Measurements from ENCODE around the gene PRPF6.

The PRPF6 gene, protein sequence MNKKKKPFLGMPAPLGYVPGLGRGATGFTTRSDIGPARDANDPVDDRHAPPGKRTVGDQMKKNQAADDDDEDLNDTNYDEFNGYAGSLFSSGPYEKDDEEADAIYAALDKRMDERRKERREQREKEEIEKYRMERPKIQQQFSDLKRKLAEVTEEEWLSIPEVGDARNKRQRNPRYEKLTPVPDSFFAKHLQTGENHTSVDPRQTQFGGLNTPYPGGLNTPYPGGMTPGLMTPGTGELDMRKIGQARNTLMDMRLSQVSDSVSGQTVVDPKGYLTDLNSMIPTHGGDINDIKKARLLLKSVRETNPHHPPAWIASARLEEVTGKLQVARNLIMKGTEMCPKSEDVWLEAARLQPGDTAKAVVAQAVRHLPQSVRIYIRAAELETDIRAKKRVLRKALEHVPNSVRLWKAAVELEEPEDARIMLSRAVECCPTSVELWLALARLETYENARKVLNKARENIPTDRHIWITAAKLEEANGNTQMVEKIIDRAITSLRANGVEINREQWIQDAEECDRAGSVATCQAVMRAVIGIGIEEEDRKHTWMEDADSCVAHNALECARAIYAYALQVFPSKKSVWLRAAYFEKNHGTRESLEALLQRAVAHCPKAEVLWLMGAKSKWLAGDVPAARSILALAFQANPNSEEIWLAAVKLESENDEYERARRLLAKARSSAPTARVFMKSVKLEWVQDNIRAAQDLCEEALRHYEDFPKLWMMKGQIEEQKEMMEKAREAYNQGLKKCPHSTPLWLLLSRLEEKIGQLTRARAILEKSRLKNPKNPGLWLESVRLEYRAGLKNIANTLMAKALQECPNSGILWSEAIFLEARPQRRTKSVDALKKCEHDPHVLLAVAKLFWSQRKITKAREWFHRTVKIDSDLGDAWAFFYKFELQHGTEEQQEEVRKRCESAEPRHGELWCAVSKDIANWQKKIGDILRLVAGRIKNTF

GRCh38 chr20:63980806-63981728 lies at the start of gene PRPF6:
Gene PRPF6 (plus strand): TSS chr20:63981132. CDS start chr20:63981246, 114 bp downstream.
- in situ Hi-C loops (cut with HindIII; ENCODE audit: low pct_ligation_motif_present, low pct_unique_long_range_greater_than_20kb, low sequenced_read_pairs) = no loop called here

DNA sequence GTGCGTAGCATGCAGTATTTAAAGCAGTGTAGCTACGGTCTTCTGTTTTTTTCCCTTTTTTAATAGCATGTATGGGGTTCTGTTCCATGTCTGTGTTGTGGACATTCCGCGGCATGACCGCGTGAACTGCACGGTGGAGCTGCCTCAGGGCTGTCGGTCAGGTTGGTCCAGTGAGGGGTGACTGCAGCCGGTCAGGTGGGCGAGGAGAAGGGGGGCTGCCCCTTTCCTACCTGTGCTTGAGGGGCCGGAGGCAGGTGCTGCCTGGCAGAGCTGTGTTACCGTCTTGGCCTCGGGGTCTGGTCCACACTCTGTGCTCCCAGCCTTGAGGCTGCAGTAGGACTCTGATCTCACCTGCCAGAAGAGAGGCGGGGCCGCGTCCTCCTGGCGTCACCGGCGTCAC lies 49.2 kb upstream of the PRPF6 start:
- no peak for DNase-seq
- in situ Hi-C loops (cut with HindIII; ENCODE audit: low pct_ligation_motif_present, low pct_unique_long_range_greater_than_20kb, low sequenced_read_pairs) = no loop called here

More at GRCh38 chr20:63980806-63981728, at the start of gene PRPF6:
- DNase-seq = peak; percentile 95

DNA sequence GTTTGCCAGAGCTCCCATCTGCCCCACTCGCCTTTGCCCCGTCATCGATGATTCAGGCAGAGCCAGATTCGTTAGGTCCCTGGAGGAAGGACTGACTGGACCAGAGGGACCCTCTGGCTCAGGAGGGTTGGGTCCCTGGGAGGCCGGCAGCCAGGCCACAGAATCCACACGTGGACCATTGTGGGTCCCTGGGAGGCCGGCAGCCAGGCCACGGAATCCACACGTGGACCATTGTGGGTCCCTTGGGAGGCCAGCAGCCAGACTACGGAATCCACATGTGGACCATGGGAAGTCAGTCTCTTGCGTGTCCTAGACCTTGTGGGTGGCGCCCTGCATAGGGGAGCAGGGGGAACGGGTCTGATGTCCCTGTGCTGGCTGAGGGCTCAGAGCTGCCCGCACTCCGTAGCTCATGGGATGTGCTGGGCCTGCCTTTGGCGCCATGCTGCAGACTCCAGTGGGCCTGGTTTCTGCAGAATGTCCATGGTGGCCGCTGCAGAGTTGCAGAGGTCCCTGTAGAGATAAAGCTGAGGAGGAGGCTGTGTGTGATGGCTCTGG lies 48.2 kb upstream of the PRPF6 start:
- in situ Hi-C loops (cut with HindIII; ENCODE audit: low pct_ligation_motif_present, low pct_unique_long_range_greater_than_20kb, low sequenced_read_pairs) = no loop called here
- DNase-seq = no peak

- DNase-seq = no peak
- in situ Hi-C loops (cut with HindIII; ENCODE audit: low pct_ligation_motif_present, low pct_unique_long_range_greater_than_20kb, low sequenced_read_pairs) = no loop called here
Observed at GRCh38 chr20:63933646-63934045, 47.3 kb upstream of the PRPF6 start.

GRCh38 chr20:63934271-63935068 lies 46.5 kb upstream of the PRPF6 start:
- DNase-seq = no peak
- in situ Hi-C loops (cut with HindIII; ENCODE audit: low pct_ligation_motif_present, low pct_unique_long_range_greater_than_20kb, low sequenced_read_pairs) = no loop called here

- in situ Hi-C loops (cut with HindIII; ENCODE audit: low pct_ligation_motif_present, low pct_unique_long_range_greater_than_20kb, low sequenced_read_pairs) = no loop called here
Observed at GRCh38 chr20:63935447-63935846, 45.5 kb upstream of the PRPF6 start.

DNA sequence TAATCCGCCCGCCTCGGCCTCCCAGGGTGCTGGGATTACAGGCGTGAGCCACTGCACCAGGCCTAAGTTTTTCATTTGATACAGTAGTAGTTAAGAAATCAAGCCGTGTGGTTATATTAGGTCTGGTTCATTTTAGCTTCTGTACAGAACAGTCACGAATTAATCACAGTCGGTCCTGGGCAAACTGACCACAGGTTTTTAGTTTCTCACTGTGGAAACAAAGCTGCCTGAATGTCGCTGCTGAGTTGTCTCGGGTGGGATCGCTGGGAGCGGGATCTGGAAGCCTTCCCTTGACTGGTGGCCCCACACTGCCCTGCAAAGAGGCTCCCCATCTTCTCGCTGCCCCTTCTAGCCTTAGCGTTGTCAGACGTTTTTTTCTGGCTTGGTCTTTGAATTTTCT lies 43.3 kb upstream of the PRPF6 start:
- in situ Hi-C loops (cut with HindIII; ENCODE audit: low pct_ligation_motif_present, low pct_unique_long_range_greater_than_20kb, low sequenced_read_pairs) = no loop called here
- DNase-seq = no peak

More at GRCh38 chr20:63935447-63935846, 45.5 kb upstream of the PRPF6 start:
- no peak for DNase-seq

- no peak for DNase-seq
- in situ Hi-C loops (cut with HindIII; ENCODE audit: low pct_ligation_motif_present, low pct_unique_long_range_greater_than_20kb, low sequenced_read_pairs) = no loop called here
Observed at GRCh38 chr20:63939061-63939935, 41.6 kb upstream of the PRPF6 start.

- no peak for DNase-seq
Observed at GRCh38 chr20:63940071-63940471, 40.9 kb upstream of the PRPF6 start.

DNA sequence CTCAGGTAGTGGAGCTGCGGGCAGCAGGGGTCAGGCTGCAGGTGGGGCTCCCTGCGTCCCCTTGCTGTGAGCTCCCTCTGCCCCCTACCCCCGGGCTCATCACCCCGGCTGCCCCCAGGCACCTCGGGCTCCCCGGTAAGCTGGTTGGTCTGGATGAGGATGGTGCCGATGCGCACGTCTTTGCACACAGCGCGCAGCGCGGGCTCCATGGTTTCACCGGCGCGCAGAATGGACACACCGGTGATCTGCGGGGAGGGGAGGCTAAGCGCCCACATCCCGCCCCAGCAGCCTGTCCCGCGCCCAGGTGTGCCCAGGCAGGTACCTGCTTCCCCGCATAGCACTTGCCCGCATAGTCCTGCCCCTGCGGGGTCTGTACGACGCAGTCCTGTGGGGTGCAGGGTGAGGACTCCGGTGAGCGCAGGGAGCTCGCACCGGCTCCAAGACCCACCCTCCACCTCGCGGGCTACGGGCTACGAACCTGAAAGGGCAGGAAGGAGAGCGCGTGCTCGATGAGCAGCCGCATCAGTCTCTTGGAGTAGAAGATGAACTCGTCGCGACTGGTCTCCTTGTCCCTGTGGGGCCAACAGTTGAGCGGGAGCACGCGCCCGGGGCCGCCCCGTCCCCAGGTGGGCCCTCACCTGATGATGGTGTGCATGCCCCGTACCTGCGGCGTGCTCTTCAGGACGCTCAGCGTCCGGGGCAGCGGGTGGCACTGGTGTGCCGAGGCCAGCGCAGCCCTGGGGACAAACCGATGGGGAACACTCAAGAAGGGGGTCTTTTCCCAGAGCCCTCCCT lies 40.3 kb upstream of the PRPF6 start:
- in situ Hi-C loops (cut with HindIII; ENCODE audit: low pct_ligation_motif_present, low pct_unique_long_range_greater_than_20kb, low sequenced_read_pairs) = no loop called here
- no peak for DNase-seq

More at GRCh38 chr20:63940071-63940471, 40.9 kb upstream of the PRPF6 start:
- in situ Hi-C loops (cut with HindIII; ENCODE audit: low pct_ligation_motif_present, low pct_unique_long_range_greater_than_20kb, low sequenced_read_pairs) = no loop called here

DNA sequence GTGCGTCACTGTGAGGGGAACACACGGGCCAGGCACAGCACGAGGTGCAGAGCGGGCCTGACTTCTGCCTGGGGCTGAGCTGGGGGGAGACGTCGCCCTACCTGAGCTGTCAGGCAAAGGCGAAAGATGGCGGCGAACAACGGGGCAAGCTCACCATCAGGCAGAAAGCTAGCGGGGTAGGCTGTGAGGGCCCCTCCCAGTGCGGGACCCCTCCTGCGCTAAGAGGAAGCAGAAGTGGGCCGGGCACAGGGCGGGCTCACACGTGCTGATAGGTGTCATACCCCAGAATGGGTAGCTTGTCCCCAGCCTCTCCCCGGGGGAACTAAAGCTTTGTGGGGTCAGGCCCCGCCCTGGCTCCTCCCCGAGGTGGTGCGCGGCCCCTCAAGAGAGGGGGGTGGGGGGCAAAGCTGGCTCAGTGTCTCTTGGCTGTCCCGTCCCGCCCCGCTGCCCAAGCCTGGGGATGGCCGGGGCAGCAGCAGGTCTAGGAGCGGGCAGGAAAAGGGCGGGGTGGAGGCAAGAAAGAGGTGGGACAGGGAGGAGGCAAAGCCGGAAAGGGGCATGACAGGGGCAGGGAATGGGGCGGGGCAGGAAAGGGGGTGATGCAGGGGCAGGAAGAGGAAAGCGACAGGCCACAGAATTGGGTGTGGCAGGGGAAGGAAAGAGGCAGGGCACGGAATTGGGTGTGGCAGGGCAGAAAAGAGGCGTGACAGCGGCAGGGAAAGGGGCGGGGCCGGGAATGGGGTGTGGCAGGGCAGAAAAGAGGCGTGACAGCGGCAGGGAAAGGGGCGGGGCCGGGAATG lies 39.5 kb upstream of the PRPF6 start:
- DNase-seq = no peak
- in situ Hi-C loops (cut with HindIII; ENCODE audit: low pct_ligation_motif_present, low pct_unique_long_range_greater_than_20kb, low sequenced_read_pairs) = no loop called here

GRCh38 chr20:63942250-63942951 lies 38.5 kb upstream of the PRPF6 start:
- in situ Hi-C loops (cut with HindIII; ENCODE audit: low pct_ligation_motif_present, low pct_unique_long_range_greater_than_20kb, low sequenced_read_pairs) = no loop called here
- DNase-seq = peak; percentile 5

GRCh38 chr20:63942969-63943807 lies 37.7 kb upstream of the PRPF6 start:
- in situ Hi-C loops (cut with HindIII; ENCODE audit: low pct_ligation_motif_present, low pct_unique_long_range_greater_than_20kb, low sequenced_read_pairs) = no loop called here

DNA sequence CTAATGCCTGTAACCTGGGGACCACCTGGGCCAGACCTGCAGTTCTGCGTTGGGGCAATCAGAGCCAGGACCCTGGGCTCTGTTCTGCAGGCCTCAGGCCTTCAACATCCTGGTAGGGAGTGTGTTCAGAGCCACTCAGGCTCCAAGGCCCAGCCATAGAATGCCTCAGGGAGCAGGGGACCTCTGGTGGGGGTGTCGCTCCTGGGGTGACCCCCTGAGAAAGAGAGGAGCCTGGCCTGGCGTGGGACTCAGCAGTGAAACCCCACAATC lies 37.2 kb upstream of the PRPF6 start:
- no peak for DNase-seq
- in situ Hi-C loops (cut with HindIII; ENCODE audit: low pct_ligation_motif_present, low pct_unique_long_range_greater_than_20kb, low sequenced_read_pairs) = no loop called here

More at GRCh38 chr20:63942969-63943807, 37.7 kb upstream of the PRPF6 start:
- no peak for DNase-seq

Data from ACHN (cell line).